GM21367 (cell line): ENCODE results near the gene C17orf100.

ENCODE experiments used
- ATAC-seq: cut with Tn5 transposase; IDR thresholded peaks from one replicate; pipeline ENCODE4 v1.9.1; 2021; ENCODE audit not compliant: unreplicated experiment

The C17orf100 gene

DNA sequence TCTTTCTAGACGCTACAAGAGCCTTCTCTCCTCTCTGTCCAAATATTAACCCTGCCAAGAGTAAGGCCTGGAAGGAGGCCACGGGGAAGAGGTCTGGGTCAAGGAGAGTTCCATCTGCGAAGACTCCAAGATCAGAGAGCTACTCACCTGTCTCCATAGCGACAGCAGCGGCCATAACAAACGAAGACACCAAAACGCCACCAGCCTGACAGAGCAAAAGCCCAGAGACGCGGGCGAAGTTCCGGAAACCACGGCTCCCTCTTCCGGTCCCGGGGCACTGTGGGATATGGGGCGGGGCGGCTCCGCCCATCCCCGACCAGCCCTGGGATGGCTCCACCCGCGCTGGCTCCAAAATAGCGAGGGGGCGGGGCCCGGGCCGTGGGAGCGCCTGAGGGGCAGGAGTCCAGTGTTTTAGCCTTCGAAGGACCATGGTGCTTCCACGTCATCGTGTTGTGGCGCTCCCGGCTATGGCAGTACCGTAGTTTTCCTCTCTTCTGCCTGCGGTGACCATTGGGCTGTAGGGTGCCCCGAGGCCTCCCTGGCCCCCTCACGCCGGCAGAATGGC is at the start of gene C17orf100, which contains the start of gene MED31:
TSS of gene C17orf100 (plus strand) at position 409 of the 565 bp plus-strand sequence. CDS start at position 561, 152 bp downstream.
TSS of gene MED31 (minus strand) at position 252 of the 565 bp plus-strand sequence. CDS start at position 175, 77 bp downstream.
- ATAC-seq, result peak; percentile 66

DNA sequence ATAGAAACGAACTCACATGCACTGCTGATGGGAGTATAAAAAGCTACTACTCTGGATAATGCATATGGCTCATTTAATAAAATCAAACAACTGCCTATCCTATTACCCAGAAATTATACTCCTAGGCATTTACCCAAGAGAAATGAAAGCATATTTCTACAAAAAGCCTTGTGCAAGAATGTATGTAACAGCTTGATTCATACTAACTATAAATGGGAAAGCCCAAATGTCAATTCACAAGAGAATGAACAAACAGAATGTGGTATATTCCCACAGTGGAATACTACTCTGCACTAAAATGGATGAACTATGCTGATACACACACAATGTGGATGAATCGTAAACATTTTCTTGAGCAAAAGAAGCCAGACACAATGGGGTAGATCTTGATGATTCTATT is 49.4 kb upstream of the C17orf100 start:
- no peak for ATAC-seq

DNA sequence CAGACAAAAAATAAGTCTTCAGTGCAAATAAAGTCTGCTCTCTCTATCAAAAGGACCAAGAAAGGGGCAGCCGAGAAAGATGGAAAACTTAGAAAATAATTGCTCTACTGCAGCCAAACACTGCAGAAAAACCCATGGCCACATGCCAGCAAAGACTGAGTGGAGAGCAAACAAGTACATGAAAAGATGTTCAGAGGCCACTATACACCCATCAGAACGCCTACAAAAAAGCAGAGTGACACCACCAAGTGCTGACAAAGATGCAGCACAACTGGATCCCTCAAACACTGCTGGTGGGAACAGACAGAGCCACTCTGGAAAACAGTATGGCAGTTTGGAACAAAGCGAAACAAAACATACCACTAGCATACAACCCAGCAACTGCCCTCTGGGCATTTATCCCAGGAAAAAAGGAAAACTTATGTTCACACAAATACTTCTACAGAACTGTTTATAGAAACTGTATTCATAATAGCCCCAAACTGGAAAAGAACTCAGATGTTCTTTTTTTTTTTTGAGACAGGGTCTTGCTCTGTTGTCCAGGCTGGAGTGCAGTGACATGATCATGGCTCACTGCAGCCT is 47.7 kb upstream of the C17orf100 start:
- ATAC-seq, result no peak

DNA sequence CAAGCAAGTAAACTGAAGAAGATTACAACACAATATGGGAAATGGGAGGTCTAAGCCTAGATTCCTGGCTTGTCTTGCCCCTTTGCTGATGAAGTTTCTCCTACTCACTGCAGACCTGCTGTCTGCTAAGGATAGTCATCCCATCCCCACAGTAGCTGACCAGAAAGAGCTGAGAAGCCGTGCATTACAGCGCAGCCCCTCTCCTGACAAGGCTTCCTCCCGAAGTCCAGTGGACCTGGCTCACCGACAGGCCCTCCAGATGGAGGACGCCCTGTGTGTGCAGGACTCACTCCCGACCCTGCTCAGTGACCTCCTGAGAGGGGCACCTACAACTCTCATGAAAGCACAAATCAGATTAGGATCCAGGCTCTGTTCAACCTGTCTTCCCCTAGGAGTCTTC is 46.4 kb upstream of the C17orf100 start:
- no peak for ATAC-seq

DNA sequence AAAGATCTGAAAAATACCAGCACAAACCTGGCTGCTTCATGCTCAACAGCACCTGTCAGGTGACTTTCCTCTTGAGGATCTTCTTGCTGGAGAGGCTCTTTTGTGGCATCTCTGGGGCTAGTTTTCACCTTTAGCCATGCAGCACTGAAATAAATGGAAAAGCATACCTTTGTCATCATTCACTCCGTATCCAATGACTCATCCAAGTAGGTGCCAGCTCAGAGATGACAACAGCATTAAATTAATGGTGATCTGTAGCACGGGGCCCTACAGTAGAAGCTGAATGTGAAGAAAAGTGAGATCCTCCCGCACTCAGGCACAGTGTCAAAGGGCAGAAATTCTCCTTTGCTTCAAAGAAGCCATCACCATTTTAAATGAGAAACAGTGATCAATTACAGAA is 43.2 kb upstream of the C17orf100 start:
- ATAC-seq, result no peak

DNA sequence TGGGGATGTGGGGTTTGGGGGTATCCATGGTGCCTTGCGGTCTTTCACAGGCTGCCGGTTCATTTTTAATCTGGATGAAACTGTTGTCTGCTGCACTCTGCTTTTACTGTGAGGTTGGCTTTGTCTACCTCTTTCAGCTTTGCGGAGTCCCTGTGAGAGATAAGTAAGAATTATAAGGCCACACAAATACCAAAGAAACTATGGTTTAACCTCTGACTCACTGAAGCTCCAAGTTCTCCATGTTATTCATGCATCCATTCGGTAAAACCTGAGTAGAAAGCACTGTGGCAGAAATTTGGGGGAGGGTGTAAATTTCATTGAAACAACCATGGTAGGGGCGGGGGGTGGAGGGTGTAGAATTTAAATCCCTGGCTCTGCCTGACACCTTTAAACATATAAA is 41.6 kb upstream of the C17orf100 start:
- ATAC-seq, result no peak

DNA sequence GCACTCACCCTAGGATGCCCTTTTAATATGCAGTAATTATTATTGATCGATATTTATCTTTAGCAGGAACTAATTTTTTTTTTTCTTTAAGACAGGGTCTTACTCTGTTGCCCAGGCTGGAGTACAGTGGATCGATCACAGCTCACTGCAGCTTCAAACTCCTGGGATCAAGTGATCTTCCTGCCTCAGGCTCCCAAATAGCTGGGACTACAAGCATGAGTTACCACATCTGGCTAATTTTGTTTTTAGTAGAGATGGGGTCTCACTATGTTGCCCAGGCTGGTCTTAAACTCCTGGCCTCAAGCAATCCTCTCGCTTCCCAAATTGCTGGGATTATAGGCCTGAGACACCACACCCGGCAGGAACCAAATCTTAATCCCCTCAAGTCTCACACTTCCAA is 40.3 kb upstream of the C17orf100 start:
- no peak for ATAC-seq

DNA sequence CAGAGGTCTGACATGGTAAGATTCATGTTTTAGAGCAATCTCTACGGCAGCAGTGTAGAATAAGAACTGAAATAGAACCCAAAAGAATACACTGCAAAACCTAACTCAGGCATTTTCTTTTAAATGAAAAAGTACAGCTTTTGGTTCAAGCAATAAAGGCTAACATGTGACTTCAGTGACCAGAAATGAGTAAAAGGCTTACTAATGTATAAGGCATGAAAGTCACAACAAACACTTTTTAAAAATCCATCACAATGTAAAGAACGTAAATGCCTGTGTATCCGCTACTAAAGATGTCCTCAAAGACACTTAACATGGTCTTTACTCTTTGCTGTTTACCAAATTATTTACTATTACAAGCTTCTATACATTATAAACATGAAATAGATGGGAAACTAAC is 27.6 kb upstream of the C17orf100 start:
- ATAC-seq, result no peak

DNA sequence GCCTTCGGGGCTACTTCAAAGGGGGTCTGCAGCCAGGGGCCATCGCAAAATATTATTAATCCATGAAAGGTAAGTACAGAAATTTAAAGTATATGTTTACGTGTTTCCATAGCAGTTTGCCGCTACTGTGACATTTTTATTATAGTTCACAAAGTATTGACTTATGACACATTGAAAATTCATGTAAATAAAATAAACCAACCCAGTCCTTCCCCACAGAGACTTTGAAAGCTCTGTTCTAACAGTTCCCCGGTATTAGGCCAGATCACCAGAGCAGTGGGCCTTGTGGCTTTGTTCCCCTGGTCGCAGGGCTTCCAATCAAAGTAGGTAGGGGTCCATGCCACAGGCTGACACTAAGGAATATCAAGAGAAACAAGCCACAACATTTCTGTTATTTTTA is 24.9 kb upstream of the C17orf100 start:
- ATAC-seq, result no peak

DNA sequence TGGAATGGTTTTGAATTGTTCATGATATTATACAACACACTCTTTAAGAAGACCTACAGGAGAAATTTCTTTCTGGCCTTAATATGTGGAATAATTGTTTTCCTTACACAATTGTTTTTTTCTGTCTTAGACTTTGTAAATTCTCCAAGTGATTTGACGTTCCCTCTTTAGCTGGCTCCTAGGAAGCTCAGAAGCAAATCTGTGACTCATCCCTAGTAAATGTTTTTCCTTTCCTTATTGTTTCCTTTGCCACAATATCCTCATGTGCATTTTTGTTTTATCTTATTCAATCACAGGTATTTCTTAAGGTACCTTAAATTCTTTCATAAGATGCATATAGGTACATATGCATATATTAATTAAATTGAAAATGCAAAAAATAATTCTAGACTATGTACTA is 24.5 kb upstream of the C17orf100 start:
- no peak for ATAC-seq

DNA sequence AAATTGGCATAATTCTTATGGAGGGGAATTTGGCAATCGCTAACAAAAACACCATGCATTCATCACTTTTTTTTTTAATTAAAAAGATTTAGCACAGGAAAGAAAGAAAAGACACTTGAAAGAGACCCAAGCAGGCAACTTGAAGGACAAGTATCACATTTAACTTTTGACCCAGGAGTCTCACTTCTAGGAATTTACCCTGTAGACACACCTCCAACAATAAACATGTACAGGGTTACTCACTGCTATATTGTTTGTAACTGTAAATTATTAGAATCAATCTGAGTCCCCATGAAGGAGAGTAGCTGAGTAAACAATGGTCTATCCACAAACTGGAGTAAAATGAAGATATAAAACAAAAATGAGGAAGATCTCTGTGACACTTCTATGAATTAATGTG is 21.2 kb upstream of the C17orf100 start:
- ATAC-seq, result no peak

DNA sequence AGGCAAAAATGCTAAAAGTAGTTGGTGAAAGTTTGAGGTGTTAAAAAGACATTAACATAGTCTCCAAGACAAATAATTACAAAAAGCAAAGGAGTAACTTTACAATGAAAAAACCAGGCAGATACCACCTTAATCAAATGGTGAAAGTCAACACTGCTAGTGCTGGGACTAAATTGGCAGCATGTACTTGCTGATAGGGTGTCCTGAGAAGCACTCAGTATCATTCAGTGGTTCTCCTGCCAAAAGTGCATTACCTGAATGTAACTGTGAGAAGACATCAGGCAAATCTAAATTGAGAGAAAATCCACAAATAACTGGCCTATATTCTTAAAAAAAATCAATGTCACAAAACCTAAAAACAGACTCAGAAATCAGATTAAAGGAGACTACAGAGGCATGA is 19.0 kb upstream of the C17orf100 start:
- no peak for ATAC-seq

DNA sequence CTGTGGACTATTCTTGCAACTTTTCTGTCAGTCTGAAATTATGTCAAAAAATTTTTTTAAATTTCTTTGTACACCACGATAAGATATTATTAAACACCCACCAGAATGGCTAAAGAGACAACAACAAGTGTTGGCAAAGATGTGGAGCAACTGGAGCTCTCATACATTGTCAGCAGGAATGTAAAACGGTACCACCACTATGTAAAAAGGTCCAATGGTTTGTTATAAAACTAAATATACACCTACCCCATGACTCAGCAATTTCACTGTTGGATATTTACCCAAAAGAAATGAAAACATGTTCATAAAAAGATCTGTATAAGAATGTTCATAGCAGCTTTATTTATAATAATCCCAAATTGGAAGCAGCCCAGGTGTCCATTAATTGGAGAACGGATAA is 18.3 kb upstream of the C17orf100 start:
- ATAC-seq, result no peak

DNA sequence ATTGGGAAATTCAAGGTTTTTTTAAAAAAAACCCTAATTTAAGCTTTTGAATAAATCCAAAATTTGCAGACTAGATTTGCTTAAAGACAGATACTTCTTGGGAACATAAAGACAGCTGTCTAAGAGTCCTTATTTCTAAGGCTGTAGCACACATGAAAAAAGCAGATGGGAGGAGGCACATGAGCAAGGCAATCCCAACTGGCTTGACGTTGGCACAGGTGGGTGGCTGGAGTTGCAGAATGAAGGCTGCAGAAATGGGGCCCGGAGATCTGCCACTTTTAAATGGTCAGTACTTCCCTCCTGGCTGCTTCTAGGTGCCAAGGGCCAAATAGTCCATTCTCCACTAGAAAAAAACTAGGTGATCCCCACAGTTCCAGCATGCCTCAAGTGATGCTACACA is 15.5 kb upstream of the C17orf100 start:
- no peak for ATAC-seq

DNA sequence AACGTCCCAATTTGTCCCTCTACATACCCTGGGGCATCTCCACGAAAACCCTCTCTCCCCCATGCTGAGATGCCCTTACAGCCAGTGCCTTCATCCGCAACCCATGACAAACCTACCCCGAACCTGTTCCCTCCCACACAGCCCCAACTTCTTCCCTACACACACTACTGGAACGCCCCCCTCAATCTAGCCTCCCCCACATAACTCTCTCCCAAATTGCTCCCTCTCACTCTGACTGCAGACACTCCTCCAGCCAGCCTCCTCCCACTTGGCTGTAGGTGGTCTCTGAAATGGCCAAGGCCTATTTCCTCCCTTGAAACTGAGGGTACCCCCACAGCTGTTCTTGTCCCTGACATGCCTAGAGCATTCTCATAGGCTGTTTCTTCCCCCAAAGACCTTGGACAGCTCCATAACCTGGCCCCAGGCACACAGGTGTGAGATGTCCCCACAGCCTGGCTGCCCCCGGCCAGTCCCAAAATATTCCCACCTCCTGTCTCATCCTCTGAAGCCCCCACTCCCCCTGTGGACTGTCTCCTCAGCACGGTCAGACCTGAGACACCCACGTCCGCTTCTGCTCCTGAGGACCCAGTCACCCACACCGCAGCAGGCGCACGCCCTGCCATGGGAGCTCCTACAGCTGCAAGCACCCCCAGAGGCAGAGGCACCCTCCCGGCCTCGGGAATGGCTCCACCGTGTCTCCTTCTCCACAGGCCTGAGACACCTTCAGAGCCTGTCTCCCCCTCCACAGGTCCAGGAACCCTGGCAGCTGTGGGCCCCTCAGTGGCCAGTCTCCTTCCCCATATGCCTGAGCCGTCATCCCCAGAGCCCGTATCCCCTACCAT is 14.7 kb upstream of the C17orf100 start:
- no peak for ATAC-seq

DNA sequence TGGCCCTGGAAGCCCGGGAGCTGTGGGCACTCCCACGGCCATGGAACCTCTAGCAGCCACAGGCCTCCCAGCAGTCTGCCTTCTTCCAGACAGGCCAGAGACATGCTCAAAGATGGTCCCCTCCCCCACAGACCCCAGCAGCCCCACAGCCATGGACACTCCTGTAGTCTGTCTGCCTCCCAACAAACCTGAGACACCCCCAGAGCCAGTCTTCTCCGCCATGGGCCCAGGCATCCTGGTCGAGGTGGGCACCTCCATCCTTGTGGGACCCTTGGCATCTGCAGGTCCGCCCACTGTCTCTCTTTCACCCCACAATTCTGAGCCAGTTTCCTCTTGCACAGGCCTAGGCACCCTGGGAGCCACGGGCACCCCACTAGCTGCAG is 14.1 kb upstream of the C17orf100 start:
- no peak for ATAC-seq

DNA sequence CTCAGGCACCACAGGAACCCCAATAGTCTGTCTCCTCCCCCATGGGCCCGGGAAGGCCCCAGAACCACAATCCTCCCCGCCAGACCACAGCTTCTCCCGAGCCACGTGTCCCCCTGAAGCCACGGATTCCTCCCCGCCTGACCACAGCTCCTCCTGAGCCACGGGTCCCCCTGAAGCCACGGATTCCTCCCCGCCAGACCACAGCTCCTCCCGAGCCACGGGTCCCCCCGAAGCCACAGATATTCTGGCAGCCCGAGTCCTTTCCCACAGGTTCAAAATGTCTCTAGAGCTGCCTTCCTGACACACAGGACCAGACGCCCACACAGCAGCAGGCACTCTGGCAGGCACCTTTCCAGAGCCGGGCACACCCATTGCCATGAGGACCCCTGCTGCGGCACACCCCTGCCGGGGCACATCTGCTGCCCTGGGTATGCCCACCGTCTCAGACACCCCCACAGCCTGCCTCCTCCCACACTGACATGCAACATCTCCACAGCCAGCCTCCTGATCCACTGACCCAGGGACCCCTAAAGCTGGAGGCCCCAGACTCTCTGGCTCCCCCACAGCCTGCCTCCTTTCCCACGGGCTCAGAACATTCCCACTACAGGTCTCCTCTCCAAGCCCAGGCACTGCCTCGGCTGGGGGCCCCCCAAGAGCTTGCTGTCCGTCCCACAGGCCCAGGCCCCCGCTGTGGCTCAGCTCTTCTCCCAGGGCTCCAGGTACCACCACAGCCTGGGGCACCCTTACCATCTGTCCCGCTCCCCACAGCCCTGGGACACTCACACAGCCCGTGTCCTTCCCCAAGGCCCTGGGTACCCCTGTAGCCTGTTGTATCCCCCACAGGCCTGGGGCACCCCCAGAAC is 13.3 kb upstream of the C17orf100 start:
- no peak for ATAC-seq

DNA sequence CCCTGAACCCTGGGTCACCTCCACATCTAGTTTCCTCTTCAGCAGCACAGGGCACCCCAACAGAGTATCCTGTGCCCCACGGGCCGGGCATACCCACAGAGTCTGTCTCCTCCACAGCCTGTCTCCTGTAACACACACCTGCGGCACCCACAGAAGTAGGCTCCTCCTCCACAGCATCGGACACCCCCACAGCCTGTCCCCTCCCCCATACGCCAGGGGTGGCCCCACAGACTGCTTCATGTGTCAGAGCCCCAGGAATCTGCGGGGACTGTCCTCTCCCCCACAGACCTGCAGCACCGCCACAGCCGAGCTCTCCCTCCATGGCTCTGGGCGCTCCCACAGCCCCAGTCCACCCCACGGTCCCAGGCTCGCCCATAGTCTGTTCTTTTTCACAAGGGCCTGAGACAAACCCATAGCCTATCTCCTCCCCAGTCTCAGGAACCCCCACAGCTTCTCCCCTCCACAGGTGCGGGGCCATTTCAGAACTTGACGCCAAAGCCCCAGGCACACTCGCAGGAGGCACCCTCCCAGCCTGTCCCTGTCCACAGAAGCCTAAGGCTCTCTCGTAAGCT is 12.5 kb upstream of the C17orf100 start:
- ATAC-seq, result no peak

DNA sequence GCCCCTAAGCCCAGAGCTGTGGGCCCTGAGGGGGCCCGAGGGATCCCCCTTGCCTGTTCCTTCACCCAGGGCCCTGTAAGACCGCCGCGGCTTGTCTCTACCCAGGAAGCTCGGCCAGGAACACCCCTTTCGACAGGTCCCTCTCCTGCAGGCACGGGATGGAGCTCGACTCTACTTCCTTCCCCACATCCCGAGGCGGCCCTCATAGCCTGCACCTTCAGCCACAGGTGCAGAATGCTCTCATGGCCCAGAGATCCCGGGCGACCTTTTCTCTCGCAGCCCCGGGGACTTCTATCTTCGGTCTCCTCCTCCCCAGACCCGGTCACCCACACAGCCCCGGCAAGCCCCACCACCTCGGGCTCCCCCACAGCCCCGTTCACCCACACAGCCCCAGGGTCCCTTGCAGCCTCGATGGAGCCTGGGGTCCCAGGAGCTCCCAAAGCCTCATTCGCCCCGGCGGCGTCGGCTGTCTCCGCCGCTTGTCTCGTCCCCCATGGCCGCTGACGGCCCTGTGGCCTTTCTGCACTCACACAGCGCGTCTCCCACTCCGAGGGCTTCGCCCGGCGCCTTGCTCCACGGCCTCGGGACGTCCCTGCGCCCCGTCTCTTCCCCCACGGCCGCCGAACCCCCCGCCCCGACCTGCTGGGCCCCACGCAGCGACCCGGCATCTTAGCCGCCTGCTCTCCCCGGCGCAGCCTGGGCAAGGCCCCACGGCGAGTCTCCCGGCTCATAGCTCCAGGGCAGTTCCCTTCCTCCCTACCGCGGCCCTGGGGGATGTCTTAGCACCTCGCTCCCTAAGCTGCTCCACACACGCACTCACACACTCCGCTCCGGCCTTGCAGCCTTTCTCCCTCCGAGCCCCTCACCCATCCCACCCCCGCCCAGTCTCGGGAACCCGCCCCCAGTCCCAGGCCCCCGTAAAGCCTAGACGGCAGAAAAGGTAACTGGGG is 11.7 kb upstream of the C17orf100 start:
- ATAC-seq, result no peak
